Naive thymus-derived CD4-positive, alpha-beta T cell (primary cell): Measurements from ENCODE around the gene BRINP3. TPM values are rescaled to one million over a fixed set of nuclear protein-coding genes. Genes with fewer than 3 reads are reported as not detected.

ENCODE experiments used
- ATAC-seq: fragments of 150-1000 bp; cut with Tn5 transposase; 2 replicates; pipeline ENCODE4 v1.10.0; 2021; ENCODE audit warnings: mild to moderate bottlenecking, moderate library complexity
- CTCF ChIA-PET: fragments of 350-600 bp; sonication (Branson Sonifier 250); formaldehyde crosslinking; loops from one replicate; lab custom pipeline; 2021; ENCODE audit warnings: antibody characterized with exemption; lab: Charles Lee
- POLR2A ChIA-PET: fragments of 350-600 bp; sonication (Branson Sonifier 250); formaldehyde crosslinking; loops from one replicate; lab custom pipeline; 2021; ENCODE audit warnings: antibody characterized with exemption, inconsistent platforms; lab: Charles Lee
- DNase-seq, 9 donors: peaks; one replicate each; pipeline versions ENCODE4 v3.0.0 to v3.0.0-alpha.2; 2020 to 2022; ENCODE audit warnings: mixed read lengths in 1 of 9
- H3K27ac ChIP-seq: one replicate; pipeline ENCODE4 v1.7.0; 2013; ENCODE audit warnings: mild to moderate bottlenecking, low read depth, low read length, moderate library complexity
- H3K27me3 ChIP-seq, 2 donors: one replicate each; pipeline ENCODE4 v1.7.0; 2013; ENCODE audit warnings: low read length in 2 of 2, mild to moderate bottlenecking in 2 of 2, moderate library complexity in 2 of 2; ENCODE audit not compliant: control insufficient read depth in 2 of 2, insufficient read depth in 2 of 2
- H3K36me3 ChIP-seq, 3 experiments: 1 replicate in 2 of 3; 2 replicates in 1 of 3; pipeline ENCODE4 v1.7.0; 2013; ENCODE audit warnings: low read length in 3 of 3, mild to moderate bottlenecking in 3 of 3, moderate library complexity in 1 of 3; ENCODE audit not compliant: insufficient read depth in 3 of 3, control insufficient read depth in 2 of 3
- H3K4me1 ChIP-seq, 2 donors: one replicate each; pipeline ENCODE4 v1.7.0; 2013; ENCODE audit warnings: low read length in 2 of 2, mild to moderate bottlenecking in 2 of 2, moderate library complexity in 1 of 2; ENCODE audit not compliant: control insufficient read depth in 2 of 2, insufficient read depth in 2 of 2
- H3K4me3 ChIP-seq: 2 replicates; pipeline ENCODE4 v1.7.0; 2013; ENCODE audit warnings: mild to moderate bottlenecking, low read length
- H3K9me3 ChIP-seq, 3 experiments: 1 replicate in 2 of 3; 2 replicates in 1 of 3; pipeline ENCODE4 v1.7.0; 2013; ENCODE audit warnings: low read length in 3 of 3; ENCODE audit not compliant: control insufficient read depth in 2 of 3
- H3K27ac Mint-ChIP-seq, 9 donors: one replicate each; pipeline ENCODE4 v1.8.0; 2020 to 2022; ENCODE audit warnings: mixed read lengths in 9 of 9, mild to moderate bottlenecking in 8 of 9, moderate library complexity in 5 of 9, inconsistent platforms in 2 of 9
- H3K27me3 Mint-ChIP-seq, 5 donors: one replicate each; pipeline ENCODE4 v1.8.0; 2021 to 2022; ENCODE audit warnings: mixed read lengths in 5 of 5, mild to moderate bottlenecking in 1 of 5
- H3K36me3 Mint-ChIP-seq, 5 donors: one replicate each; pipeline ENCODE4 v1.8.0; 2020 to 2022; ENCODE audit warnings: mixed read lengths in 5 of 5, mild to moderate bottlenecking in 3 of 5, inconsistent platforms in 1 of 5
- H3K4me1 Mint-ChIP-seq, 7 donors: one replicate each; pipeline ENCODE4 v1.8.0; 2020 to 2022; ENCODE audit warnings: mixed read lengths in 7 of 7, mild to moderate bottlenecking in 3 of 7, inconsistent platforms in 1 of 7
- H3K4me3 Mint-ChIP-seq, 10 donors: one replicate each; pipeline ENCODE4 v1.8.0; 2020 to 2022; ENCODE audit warnings: mild to moderate bottlenecking in 10 of 10, mixed read lengths in 10 of 10, moderate library complexity in 6 of 10, inconsistent platforms in 2 of 10
- H3K9me3 Mint-ChIP-seq, 11 donors: one replicate each; pipeline ENCODE4 v1.8.0; 2020 to 2022; ENCODE audit warnings: mixed read lengths in 11 of 11, mild to moderate bottlenecking in 4 of 11, inconsistent platforms in 1 of 11, moderate library complexity in 1 of 11
- intact Hi-C, 2 donors: fragments of 100-400 bp; cut with micrococcal nuclease; formaldehyde crosslinking; loops; one replicate each; pipeline ENCODE4 v1.15.1; 2023
- polyA plus RNA-seq, 2 donors: library from polyadenylated mRNA; unstranded; fragments of 300-500 nt; fragmentation: Illumina TruSeq; gene quantifications; one replicate each; pipeline ENCODE4 v1.2.3, GENCODE V29; 2021
- total RNA-seq, 6 experiments: library from RNA in 5 of 6; stranded (reverse) in 5 of 6; gene quantifications; 1 replicate in 5 of 6; 2 replicates in 1 of 6; pipeline ENCODE4 v1.2.3 and lab custom pipeline; 2021 to 2026

BRINP3 gene
- total and polyA plus RNA-seq, 7 experiments from 2014 or later, result not detected

DNA sequence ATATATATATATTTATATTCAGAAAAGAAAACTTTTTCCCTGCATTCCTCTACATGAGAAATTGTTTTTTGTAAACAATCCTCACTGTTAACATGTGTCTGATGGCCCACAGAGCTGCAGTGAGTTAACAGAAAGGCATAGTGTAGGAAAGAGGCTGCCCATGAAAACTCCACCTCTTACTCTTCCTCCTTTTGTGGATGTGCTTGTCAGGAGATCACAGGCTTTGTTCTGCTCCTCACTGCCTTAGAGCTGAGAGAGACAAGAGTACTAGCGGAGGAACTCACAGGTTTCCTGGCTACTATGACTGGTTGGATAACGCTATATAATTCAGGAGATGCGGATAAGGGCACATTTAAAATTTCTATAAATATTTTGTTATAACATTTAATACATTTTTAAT lies 200.6 kb downstream of the BRINP3 start:
- ATAC-seq (no peak), DNase-seq (no peak)
- no peaks in the 10 kb centered on the region for H3K9me3 ChIP-seq
- no peak overlapping the region for H3K4me3 Mint-ChIP-seq
- ChIA-PET POLR2A (no interaction called here), CTCF (no interaction called here)
- no peaks in the 10 kb centered on the region for H3K4me1 Mint-ChIP-seq
- H3K9me3 Mint-ChIP-seq, result peaks cover 0 to 16% (median 0%) of the 10 kb centered on the region in 11 donors
- H3K4me3 ChIP-seq, result no peak overlapping the region
- H3K27me3 ChIP-seq, result no peaks in the 10 kb centered on the region
- no peaks in the 10 kb centered on the region for H3K27me3 Mint-ChIP-seq
- no peaks in the 10 kb centered on the region for H3K36me3 Mint-ChIP-seq
- intact Hi-C loops, result no loop called here
- H3K27ac ChIP-seq, result no peak overlapping the region
- no peak overlapping the region for H3K27ac Mint-ChIP-seq
- no peaks in the 10 kb centered on the region for H3K4me1 ChIP-seq
- no peaks in the 10 kb centered on the region for H3K36me3 ChIP-seq

DNA sequence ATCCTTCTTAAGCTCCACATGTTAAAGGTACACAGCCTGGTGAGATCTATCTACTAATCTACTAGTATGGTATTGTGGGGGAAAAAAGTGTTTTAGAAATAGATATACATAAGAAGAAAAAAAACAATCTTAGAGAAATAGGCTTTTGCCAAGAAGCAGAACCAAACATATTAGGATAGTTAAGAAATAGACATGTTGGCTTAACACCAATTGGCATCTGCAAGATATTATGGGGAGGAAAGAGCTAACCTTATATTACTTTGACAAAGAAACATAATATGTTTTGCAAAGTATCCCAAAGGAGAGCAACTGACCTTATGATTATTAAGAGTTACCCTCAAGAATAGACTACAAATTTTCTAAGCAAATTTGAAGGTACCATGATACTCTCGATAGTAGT lies 202.9 kb downstream of the BRINP3 start:
- CTCF ChIA-PET, result no interaction called here
- Histone ChIP-seq H3K4me1 (no peaks in the 10 kb centered on the region), H3K9me3 (no peaks in the 10 kb centered on the region), H3K36me3 (no peaks in the 10 kb centered on the region), H3K4me3 (no peak overlapping the region), H3K27ac (no peak overlapping the region), H3K27me3 (no peaks in the 10 kb centered on the region)
- intact Hi-C loops, result no loop called here
- no peak overlapping the region for H3K4me3 Mint-ChIP-seq
- H3K9me3 Mint-ChIP-seq, result peaks cover 0 to 16% (median 0%) of the 10 kb centered on the region in 11 donors
- no peaks in the 10 kb centered on the region for H3K4me1 Mint-ChIP-seq
- DNase-seq (no peak), ATAC-seq (no peak)
- POLR2A ChIA-PET, result interaction anchor here (0.7 kb wide), 1 partner anchor 70 kb away, joined by 3 read pairs; no protein-coding TSS in a partner anchor
- H3K27ac Mint-ChIP-seq, result no peak overlapping the region
- no peaks in the 10 kb centered on the region for H3K36me3 Mint-ChIP-seq
- no peaks in the 10 kb centered on the region for H3K27me3 Mint-ChIP-seq

DNA sequence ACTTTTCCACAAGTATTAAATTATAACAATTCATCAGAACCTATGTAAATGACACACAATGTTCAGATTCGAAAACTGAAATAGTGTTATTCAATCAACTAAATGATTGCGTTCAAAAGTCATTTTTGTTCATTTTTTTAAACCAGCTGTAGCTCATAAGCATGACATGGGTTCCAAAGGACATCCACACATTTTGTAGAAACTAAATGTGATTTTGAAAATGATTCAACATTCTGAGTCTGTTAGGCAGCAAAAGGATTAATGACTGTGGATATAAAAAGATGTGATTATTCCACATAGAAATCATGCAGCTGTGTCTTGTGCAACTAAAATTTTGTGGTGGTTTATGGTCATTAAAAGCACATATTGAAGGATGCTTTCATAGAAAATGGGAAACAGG lies 204.5 kb downstream of the BRINP3 start:
- Histone ChIP-seq H3K4me1 (no peaks in the 10 kb centered on the region), H3K27me3 (no peaks in the 10 kb centered on the region), H3K27ac (no peak overlapping the region), H3K4me3 (no peak overlapping the region), H3K9me3 (no peaks in the 10 kb centered on the region), H3K36me3 (no peaks in the 10 kb centered on the region)
- POLR2A ChIA-PET, result no interaction called here
- H3K4me1 Mint-ChIP-seq, result no peaks in the 10 kb centered on the region
- no peak overlapping the region for H3K4me3 Mint-ChIP-seq
- intact Hi-C loops, result no loop called here
- no peak for DNase-seq
- no peaks in the 10 kb centered on the region for H3K36me3 Mint-ChIP-seq
- no peak overlapping the region for H3K27ac Mint-ChIP-seq
- peaks cover 0 to 23% (median 0%) of the 10 kb centered on the region in 11 donors for H3K9me3 Mint-ChIP-seq
- CTCF ChIA-PET, result no interaction called here
- ATAC-seq, result no peak
- H3K27me3 Mint-ChIP-seq, result no peaks in the 10 kb centered on the region

DNA sequence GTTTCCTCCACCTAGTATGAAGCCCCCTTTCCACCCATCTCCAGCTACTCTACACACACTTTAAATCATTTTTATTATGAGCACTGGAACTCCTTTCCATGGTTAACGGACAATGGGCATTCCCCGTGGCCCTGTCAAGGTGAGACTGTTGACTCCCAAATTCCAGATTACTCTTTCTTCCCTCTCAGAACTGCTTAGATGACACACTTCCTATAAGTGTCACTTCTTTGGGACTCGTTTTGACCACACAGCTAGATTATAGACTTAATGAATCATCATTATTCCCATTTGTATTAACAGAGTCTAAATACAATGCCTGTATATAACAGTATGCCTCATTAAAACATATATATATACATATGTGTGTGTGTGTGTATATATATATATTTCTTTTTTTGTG lies 215.1 kb downstream of the BRINP3 start:
- intact Hi-C loops, result no loop called here
- Mint-ChIP-seq H3K27me3 (no peaks in the 10 kb centered on the region), H3K4me3 (no peak overlapping the region), H3K27ac (no peak overlapping the region), H3K9me3 (peaks cover 0 to 23% (median 5%) of the 10 kb centered on the region in 11 donors), H3K4me1 (no peaks in the 10 kb centered on the region), H3K36me3 (no peaks in the 10 kb centered on the region)
- ChIA-PET CTCF (no interaction called here), POLR2A (no interaction called here)
- Histone ChIP-seq H3K4me3 (no peak overlapping the region), H3K36me3 (no peaks in the 10 kb centered on the region), H3K27me3 (no peaks in the 10 kb centered on the region), H3K27ac (no peak overlapping the region), H3K9me3 (no peaks in the 10 kb centered on the region), H3K4me1 (no peaks in the 10 kb centered on the region)
- ATAC-seq, result no peak
- no peak for DNase-seq

DNA sequence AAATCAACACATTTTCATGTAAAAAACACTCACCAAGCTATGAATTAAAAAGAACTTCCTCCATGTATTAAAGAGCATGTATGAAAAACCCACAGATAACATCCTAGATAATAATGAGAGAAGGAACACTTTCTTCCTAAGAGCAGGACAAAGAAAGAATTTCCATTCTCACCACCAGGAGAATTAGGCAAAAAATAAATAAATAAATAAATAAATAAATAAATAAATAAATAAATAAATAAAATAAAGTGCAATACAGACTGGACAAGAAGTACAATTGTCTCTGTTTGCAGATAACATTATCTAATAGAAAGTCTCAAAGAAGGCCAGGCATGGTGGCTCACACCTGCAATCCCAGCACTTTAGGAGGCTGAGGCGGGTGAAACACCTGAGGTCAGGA lies 218.2 kb downstream of the BRINP3 start:
- Mint-ChIP-seq H3K4me3 (no peak overlapping the region), H3K36me3 (no peaks in the 10 kb centered on the region), H3K27ac (no peak overlapping the region), H3K9me3 (peaks cover 5 to 30% (median 17%) of the 10 kb centered on the region in 11 donors), H3K27me3 (no peaks in the 10 kb centered on the region), H3K4me1 (peaks cover 0 to 2% (median 0%) of the 10 kb centered on the region in 7 donors)
- Histone ChIP-seq H3K27ac (no peak overlapping the region), H3K9me3 (no peaks in the 10 kb centered on the region), H3K4me3 (no peak overlapping the region), H3K4me1 (no peaks in the 10 kb centered on the region), H3K27me3 (no peaks in the 10 kb centered on the region), H3K36me3 (no peaks in the 10 kb centered on the region)
- ATAC-seq (no peak), DNase-seq (no peak)
- POLR2A ChIA-PET, result no interaction called here
- CTCF ChIA-PET, result no interaction called here
- intact Hi-C loops, result no loop called here

DNA sequence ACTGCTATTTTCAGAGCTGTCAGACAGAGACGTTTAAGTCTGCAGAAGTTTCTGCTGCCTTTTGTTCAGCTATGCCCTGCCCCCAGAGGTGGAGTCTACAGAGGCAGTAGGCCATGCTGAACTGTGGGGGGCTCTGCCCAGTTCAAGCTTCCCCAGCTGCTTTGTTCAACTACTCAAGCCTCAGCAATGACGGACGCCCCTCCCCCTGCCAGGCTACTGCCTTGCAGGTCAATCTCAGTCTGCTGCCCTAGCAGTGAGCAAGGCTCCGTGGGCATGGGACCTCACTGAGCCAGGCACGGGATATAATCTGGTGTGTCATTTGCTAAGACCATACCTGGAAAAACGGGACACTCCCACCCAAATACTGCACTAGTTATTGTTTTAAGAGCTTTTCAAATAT lies 219.7 kb downstream of the BRINP3 start:
- H3K27me3 ChIP-seq, result no peaks in the 10 kb centered on the region
- H3K4me3 Mint-ChIP-seq, result no peak overlapping the region
- H3K27ac ChIP-seq, result no peak overlapping the region
- H3K27ac Mint-ChIP-seq, result no peak overlapping the region
- H3K9me3 Mint-ChIP-seq, result peaks cover 10 to 37% (median 18%) of the 10 kb centered on the region in 11 donors
- DNase-seq (no peak), ATAC-seq (no peak)
- H3K27me3 Mint-ChIP-seq, result no peaks in the 10 kb centered on the region
- H3K4me3 ChIP-seq, result no peak overlapping the region
- H3K9me3 ChIP-seq, result no peaks in the 10 kb centered on the region
- H3K4me1 ChIP-seq, result no peaks in the 10 kb centered on the region
- ChIA-PET POLR2A (interaction anchor here (0.6 kb wide), 1 partner anchor 16 kb away, joined by 4 read pairs; no protein-coding TSS in a partner anchor), CTCF (no interaction called here)
- H3K36me3 Mint-ChIP-seq, result no peaks in the 10 kb centered on the region
- H3K36me3 ChIP-seq, result no peaks in the 10 kb centered on the region
- intact Hi-C loops, result no loop called here
- peaks cover 0 to 2% (median 0%) of the 10 kb centered on the region in 7 donors for H3K4me1 Mint-ChIP-seq

DNA sequence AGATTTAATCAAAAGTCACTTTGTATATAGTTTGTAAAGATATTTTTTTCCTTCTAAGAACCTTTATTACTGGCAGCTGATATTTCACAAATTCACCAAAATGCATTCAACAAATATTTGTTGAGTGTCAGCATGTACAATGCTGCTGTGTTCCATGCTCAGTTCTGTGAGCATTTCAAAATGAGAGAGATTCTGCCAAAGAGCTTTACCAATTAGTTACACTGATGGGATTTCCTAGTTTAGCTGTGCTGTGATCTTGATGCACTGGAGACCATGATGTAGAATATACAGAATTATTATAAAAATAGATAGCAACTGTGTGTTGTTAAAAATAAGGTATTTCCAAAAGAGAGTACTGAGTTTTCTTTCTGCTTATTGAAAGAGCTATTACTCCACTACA lies 225.6 kb downstream of the BRINP3 start:
- no peak for ATAC-seq
- no peaks in the 10 kb centered on the region for H3K36me3 ChIP-seq
- Mint-ChIP-seq H3K4me3 (no peak overlapping the region), H3K27me3 (no peaks in the 10 kb centered on the region), H3K36me3 (no peaks in the 10 kb centered on the region), H3K9me3 (peaks cover 5 to 38% (median 15%) of the 10 kb centered on the region in 11 donors), H3K4me1 (peaks cover 0 to 2% (median 0%) of the 10 kb centered on the region in 7 donors), H3K27ac (no peak overlapping the region)
- ChIA-PET POLR2A (no interaction called here), CTCF (no interaction called here)
- no peaks in the 10 kb centered on the region for H3K27me3 ChIP-seq
- H3K9me3 ChIP-seq, result no peaks in the 10 kb centered on the region
- intact Hi-C loops, result no loop called here
- no peak overlapping the region for H3K4me3 ChIP-seq
- no peaks in the 10 kb centered on the region for H3K4me1 ChIP-seq
- no peak for DNase-seq
- no peak overlapping the region for H3K27ac ChIP-seq
